Kidney (tissue), 14 donors: ENCODE results near the gene GPR18. TPM values are rescaled to one million over a fixed set of nuclear protein-coding genes. Genes with fewer than 3 reads are reported as not detected.

Source experiments
- DNase-seq, 5 donors: peaks; one replicate each; pipeline ENCODE4 v3.0.0-alpha.2; 2013 to 2020
- FAIRE-seq: peaks from 2 replicates; lab custom pipeline; 2012; peaks lifted over from hg19 to GRCh38; lab: Jason Lieb, UNC
- H3K27ac ChIP-seq, 2 donors: one replicate each; pipeline ENCODE4 v1.7.0; 2013; ENCODE audit warnings: low read depth in 2 of 2, low read length in 2 of 2, inconsistent platforms in 1 of 2
- H3K27me3 ChIP-seq: one replicate; pipeline ENCODE4 v1.7.1; 2013; ENCODE audit warnings: low read length, inconsistent platforms; ENCODE audit not compliant: control insufficient read depth, insufficient read depth
- H3K36me3 ChIP-seq, 3 donors: one replicate each; pipeline versions ENCODE4 v1.7.0 to v1.7.1; 2013; ENCODE audit warnings: low read length in 3 of 3, control low read depth in 1 of 3, inconsistent platforms in 1 of 3; ENCODE audit not compliant: insufficient read depth in 3 of 3, control insufficient read depth in 2 of 3
- H3K4me1 ChIP-seq, 3 donors: one replicate each; pipeline versions ENCODE4 v1.7.0 to v1.7.1; 2013; ENCODE audit warnings: low read length in 3 of 3, inconsistent platforms in 1 of 3, low read depth in 1 of 3; ENCODE audit not compliant: control insufficient read depth in 2 of 3, insufficient read depth in 2 of 3
- H3K4me3 ChIP-seq, 3 donors: one replicate each; pipeline versions ENCODE4 v1.7.0 to v1.8.1; 2013; ENCODE audit warnings: low read length in 3 of 3, control low read depth in 1 of 3, inconsistent platforms in 1 of 3
- H3K9ac ChIP-seq, 3 donors: one replicate each; pipeline versions ENCODE4 v1.7.0 to v1.7.1; 2013; ENCODE audit warnings: low read length in 3 of 3, control low read depth in 1 of 3, inconsistent platforms in 1 of 3
- H3K9me3 ChIP-seq, 3 donors: one replicate each; pipeline versions ENCODE4 v1.7.0 to v1.7.1; 2013; ENCODE audit warnings: low read length in 3 of 3, control low read depth in 1 of 3, inconsistent platforms in 1 of 3; ENCODE audit not compliant: control insufficient read depth in 2 of 3, insufficient read depth in 1 of 3
- CTCF ChIP-seq: IDR thresholded peaks from 3 replicates; pipeline ENCODE4 v1.5.1; 2012; ENCODE audit warnings: mild to moderate bottlenecking, moderate library complexity, borderline replicate concordance; ENCODE audit not compliant: insufficient read depth; ENCODE audit errors: extremely low read depth
- intact Hi-C: fragments of 100-400 bp; cut with DNase I; formaldehyde crosslinking; loops from one replicate; pipeline ENCODE4 v1.11.1; 2022
- polyA plus RNA-seq: library from polyadenylated mRNA; stranded (reverse); fragments of 350-450 nt; fragmentation: Illumina TruSeq; extraction: RNeasy Lipid Tissue Mini Kit (QIAGEN cat#74804); gene quantifications from one replicate; pipeline ENCODE4 v1.2.3, GENCODE V29; 2014; ENCODE audit warnings: low read depth, low replicate concordance; ENCODE audit not compliant: insufficient read depth
- total RNA-seq: library from RNA; stranded (reverse); fragmentation: NEBNext Ultra II Directional; extraction: Animal tissue kit (Norgen Biotek cat#: 25700); gene quantifications from one replicate; pipeline ENCODE4 v1.2.1, GENCODE V29; 2021
- donor health status: control.
- donor health status: control.
- donor health status: control.
- donor health status: control.
- donor health status: control.
- donor health status: DM: yes; HTN: yes; CAD: no.
- donor health status: Normal renal cell carcinoma (clear cell type).

GPR18 gene
- total and polyA plus RNA-seq, 2 donors from 2014 or later, result 0.88 TPM; not detected in 1

- intact Hi-C loops, result no loop called here
- Histone ChIP-seq H3K4me1 (no peaks in the 10 kb centered on the region), H3K9me3 (no peaks in the 10 kb centered on the region), H3K4me3 (no peak overlapping the region), H3K27ac (no peak overlapping the region), H3K36me3 (no peaks in the 10 kb centered on the region), H3K9ac (no peak overlapping the region), H3K27me3 (no peaks in the 10 kb centered on the region)
- FAIRE-seq, result no peak
- DNase-seq, result no peak
- no peak for TF ChIP-seq CTCF
These were observed 43.1 kb upstream of the GPR18 start for GRCh38 chr13:99301056-99301838.

- no peak overlapping the region for H3K9ac ChIP-seq
- no peaks in the 10 kb centered on the region for H3K4me1 ChIP-seq
- H3K4me3 ChIP-seq, result no peak overlapping the region
- DNase-seq (no peak), FAIRE-seq (no peak)
- no peaks in the 10 kb centered on the region for H3K27me3 ChIP-seq
- intact Hi-C loops, result no loop called here
- H3K9me3 ChIP-seq, result no peaks in the 10 kb centered on the region
- H3K36me3 ChIP-seq, result no peaks in the 10 kb centered on the region
- no peak overlapping the region for H3K27ac ChIP-seq
- TF ChIP-seq CTCF, result no peak
These were observed 41.8 kb upstream of the GPR18 start for GRCh38 chr13:99299920-99300341.

- FAIRE-seq, result no peak
These were observed 41.2 kb upstream of the GPR18 start for GRCh38 chr13:99299256-99299919.

More at GRCh38 chr13:99299256-99299919, 41.2 kb upstream of the GPR18 start:
- H3K9me3 ChIP-seq, result no peaks in the 10 kb centered on the region
- intact Hi-C loops, result no loop called here
- no peak for TF ChIP-seq CTCF
- no peak overlapping the region for H3K4me3 ChIP-seq
- no peaks in the 10 kb centered on the region for H3K36me3 ChIP-seq
- no peaks in the 10 kb centered on the region for H3K4me1 ChIP-seq
- no peak overlapping the region for H3K27ac ChIP-seq
- H3K9ac ChIP-seq, result no peak overlapping the region
- no peaks in the 10 kb centered on the region for H3K27me3 ChIP-seq
- no peak for DNase-seq
